ENCODE measurements around the gene LRMDA.

DNA sequence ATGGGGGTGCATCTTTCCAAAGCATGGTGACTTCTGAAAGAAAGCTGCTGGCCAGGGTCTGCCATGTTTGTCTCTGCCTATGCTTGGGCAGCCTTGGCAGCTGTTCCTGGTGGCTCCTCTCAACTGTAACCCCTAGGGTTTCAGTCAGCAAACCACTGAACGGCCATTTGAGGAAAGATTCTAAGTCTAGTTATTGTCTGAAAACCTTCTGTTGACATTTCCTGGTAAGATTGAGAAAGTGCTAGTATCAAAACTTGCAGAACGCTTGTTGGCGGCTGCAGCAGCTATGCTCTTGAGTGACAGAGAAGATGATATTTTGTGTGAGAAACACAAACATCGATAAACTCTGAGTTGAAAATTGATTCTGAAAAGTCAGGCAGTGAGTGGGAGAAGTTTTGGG, 523.1 kb downstream of the LRMDA start:
- TF ChIP-seq, protein P1, sequence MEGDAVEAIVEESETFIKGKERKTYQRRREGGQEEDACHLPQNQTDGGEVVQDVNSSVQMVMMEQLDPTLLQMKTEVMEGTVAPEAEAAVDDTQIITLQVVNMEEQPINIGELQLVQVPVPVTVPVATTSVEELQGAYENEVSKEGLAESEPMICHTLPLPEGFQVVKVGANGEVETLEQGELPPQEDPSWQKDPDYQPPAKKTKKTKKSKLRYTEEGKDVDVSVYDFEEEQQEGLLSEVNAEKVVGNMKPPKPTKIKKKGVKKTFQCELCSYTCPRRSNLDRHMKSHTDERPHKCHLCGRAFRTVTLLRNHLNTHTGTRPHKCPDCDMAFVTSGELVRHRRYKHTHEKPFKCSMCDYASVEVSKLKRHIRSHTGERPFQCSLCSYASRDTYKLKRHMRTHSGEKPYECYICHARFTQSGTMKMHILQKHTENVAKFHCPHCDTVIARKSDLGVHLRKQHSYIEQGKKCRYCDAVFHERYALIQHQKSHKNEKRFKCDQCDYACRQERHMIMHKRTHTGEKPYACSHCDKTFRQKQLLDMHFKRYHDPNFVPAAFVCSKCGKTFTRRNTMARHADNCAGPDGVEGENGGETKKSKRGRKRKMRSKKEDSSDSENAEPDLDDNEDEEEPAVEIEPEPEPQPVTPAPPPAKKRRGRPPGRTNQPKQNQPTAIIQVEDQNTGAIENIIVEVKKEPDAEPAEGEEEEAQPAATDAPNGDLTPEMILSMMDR (conservative IDR thresholded peaks at IDR 0.05; ENCODE audit: low read length): no peak
- no peak for TF ChIP-seq EZH2phosphoT487 (IDR thresholded peaks at IDR 0.05; ENCODE audit: borderline replicate concordance)

Data from Loucy (cell line).